Astrocyte of the cerebellum (primary cell): ENCODE data around the gene KRTAP10-5.
"Not testable (repeated sequence)": the region's sequence is repeated elsewhere in the genome, so short reads cannot be mapped to it uniquely, and the experiment has no call there.

ENCODE experiments used
- DNase-seq: peaks from one replicate; pipeline ENCODE4 v3.0.0-alpha.2; 2011; ENCODE audit warnings: low read depth
- H3K4me3 ChIP-seq: 2 replicates; pipeline ENCODE4 v1.5.1; 2011; ENCODE audit warnings: mild to moderate bottlenecking, low read depth, low read length, moderate library complexity
- in situ Hi-C: cut with HindIII; loops from 2 replicates; pipeline ENCODE4 v1.10.0; 2017; ENCODE audit warnings: low sequenced_read_pairs
- TF ChIP-seq, protein P1 (sequence below): IDR thresholded peaks from 2 replicates; pipeline ENCODE4 v1.5.1; 2012; ENCODE audit warnings: low read length, low read depth, moderate library complexity, mild to moderate bottlenecking; ENCODE audit errors: missing control alignments

Gene KRTAP10-5

DNA sequence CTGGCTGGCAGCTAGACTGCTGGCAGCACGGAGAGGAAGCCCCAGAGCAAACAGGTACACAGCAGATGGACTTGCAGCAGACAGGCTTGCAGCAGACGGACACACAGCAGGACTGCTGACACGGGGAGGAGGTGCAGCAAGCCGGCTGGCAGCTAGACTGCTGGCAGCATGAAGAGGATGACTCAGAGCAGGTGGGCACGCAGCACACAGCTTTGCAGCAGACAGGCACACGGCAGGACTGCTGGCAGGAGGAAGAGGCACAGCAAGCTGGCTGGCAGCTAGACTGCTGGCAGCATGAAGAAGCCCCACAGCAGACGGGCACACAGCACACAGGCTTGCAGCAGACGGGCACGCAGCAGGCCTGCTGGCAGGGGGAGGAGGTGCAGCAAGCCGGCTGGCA, 29.6 kb downstream of the KRTAP10-5 start:
- H3K4me3 ChIP-seq: no peak overlapping the region
- in situ Hi-C loops: no loop called here
- TF ChIP-seq, protein P1, sequence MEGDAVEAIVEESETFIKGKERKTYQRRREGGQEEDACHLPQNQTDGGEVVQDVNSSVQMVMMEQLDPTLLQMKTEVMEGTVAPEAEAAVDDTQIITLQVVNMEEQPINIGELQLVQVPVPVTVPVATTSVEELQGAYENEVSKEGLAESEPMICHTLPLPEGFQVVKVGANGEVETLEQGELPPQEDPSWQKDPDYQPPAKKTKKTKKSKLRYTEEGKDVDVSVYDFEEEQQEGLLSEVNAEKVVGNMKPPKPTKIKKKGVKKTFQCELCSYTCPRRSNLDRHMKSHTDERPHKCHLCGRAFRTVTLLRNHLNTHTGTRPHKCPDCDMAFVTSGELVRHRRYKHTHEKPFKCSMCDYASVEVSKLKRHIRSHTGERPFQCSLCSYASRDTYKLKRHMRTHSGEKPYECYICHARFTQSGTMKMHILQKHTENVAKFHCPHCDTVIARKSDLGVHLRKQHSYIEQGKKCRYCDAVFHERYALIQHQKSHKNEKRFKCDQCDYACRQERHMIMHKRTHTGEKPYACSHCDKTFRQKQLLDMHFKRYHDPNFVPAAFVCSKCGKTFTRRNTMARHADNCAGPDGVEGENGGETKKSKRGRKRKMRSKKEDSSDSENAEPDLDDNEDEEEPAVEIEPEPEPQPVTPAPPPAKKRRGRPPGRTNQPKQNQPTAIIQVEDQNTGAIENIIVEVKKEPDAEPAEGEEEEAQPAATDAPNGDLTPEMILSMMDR: no peak
- DNase-seq: no peak

DNA sequence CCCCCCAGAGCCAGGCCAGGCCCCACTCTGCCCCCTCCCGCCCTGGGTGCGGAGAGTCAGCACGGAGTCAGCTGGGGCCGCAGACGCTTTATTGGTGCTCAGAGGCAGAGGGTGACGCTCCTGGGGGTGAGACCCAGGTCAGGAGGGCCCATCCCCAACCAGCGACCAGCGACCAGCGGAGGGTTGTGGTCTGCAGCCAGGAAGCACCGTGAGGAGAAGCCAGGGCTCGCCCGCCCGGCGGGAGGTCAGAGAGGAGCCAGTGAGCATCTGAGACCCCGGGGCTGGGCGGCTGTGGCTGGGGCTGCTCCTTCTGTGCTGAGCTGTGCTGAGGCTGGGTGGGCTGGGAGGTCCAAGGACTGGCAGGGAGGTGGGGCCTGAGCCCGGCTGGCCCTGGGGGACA, 30.1 kb downstream of the KRTAP10-5 start:
- in situ Hi-C loops, H3K4me3 ChIP-seq, DNase-seq: not testable (repeated sequence)

GRCh38 chr21:44549525-44550211, 30.7 kb downstream of the KRTAP10-5 start:
- TF ChIP-seq, protein P1: no peak
- in situ Hi-C loops: no loop called here

GRCh38 chr21:44548922-44549321, 31.5 kb downstream of the KRTAP10-5 start:
- H3K4me3 ChIP-seq: no peak overlapping the region
- in situ Hi-C loops: no loop called here
- no peak for DNase-seq
- TF ChIP-seq, protein P1: no peak

More at GRCh38 chr21:44549525-44550211, 30.7 kb downstream of the KRTAP10-5 start:
- no peak for DNase-seq
- no peak overlapping the region for H3K4me3 ChIP-seq

GRCh38 chr21:44548381-44548780, 32.0 kb downstream of the KRTAP10-5 start:
- no peak for DNase-seq
- TF ChIP-seq, protein P1: no peak
- H3K4me3 ChIP-seq: no peak overlapping the region
- in situ Hi-C loops: no loop called here

- no peak overlapping the region for H3K4me3 ChIP-seq
- TF ChIP-seq, protein P1: no peak
Observed at GRCh38 chr21:44547656-44548331, 32.6 kb downstream of the KRTAP10-5 start.

GRCh38 chr21:44544566-44544965, 35.8 kb downstream of the KRTAP10-5 start:
- in situ Hi-C loops: no loop called here
- no peak for DNase-seq
- H3K4me3 ChIP-seq: no peak overlapping the region
- TF ChIP-seq, protein P1: no peak

More at GRCh38 chr21:44547656-44548331, 32.6 kb downstream of the KRTAP10-5 start:
- in situ Hi-C loops: no loop called here
- DNase-seq: no peak
